ENCODE measurements around the gene UBE3C.

GRCh38 chr7:157176771-157177170, 38.0 kb downstream of the UBE3C start:
- TF ChIP-seq CTCF (IDR thresholded peaks at IDR 0.05): no peak
- TF ChIP-seq POLR2A (IDR thresholded peaks at IDR 0.05): no peak
